CD4-positive, CD25-positive, alpha-beta regulatory T cell (primary cell): ENCODE results near the gene WDR18. TPM values are rescaled to one million over a fixed set of nuclear protein-coding genes. Genes with fewer than 3 reads are reported as not detected.

Source experiments
- ATAC-seq, 2 donors: fragments of 150-1000 bp; cut with Tn5 transposase; one replicate each; pipeline ENCODE4 v1.10.0; 2021; ENCODE audit warnings: low read depth in 2 of 2, moderate number of reproducible peaks in 2 of 2, moderate library complexity in 1 of 2
- DNase-seq, 3 donors: peaks; one replicate each; pipeline versions ENCODE4 v3.0.0 to v3.0.0-alpha.2; 2012 to 2022; ENCODE audit warnings: mixed read lengths in 1 of 3
- H3K27ac ChIP-seq: one replicate; pipeline ENCODE4 v1.7.0; 2013; ENCODE audit warnings: mild to moderate bottlenecking, low read length; ENCODE audit not compliant: insufficient read depth, poor library complexity, severe bottlenecking
- H3K27me3 ChIP-seq: one replicate; pipeline ENCODE4 v1.7.0; 2013; ENCODE audit warnings: low read length; ENCODE audit not compliant: control insufficient read depth, insufficient read depth
- H3K36me3 ChIP-seq: one replicate; pipeline ENCODE4 v1.7.0; 2013; ENCODE audit warnings: mild to moderate bottlenecking, low read length, moderate library complexity; ENCODE audit not compliant: control insufficient read depth, insufficient read depth
- H3K4me1 ChIP-seq: 2 replicates; pipeline ENCODE4 v1.7.0; 2013; ENCODE audit warnings: mild to moderate bottlenecking, low read length; ENCODE audit not compliant: insufficient read depth, control insufficient read depth, poor library complexity, severe bottlenecking
- H3K4me3 ChIP-seq: one replicate; pipeline ENCODE4 v1.7.0; 2013; ENCODE audit warnings: low read depth, mild to moderate bottlenecking, low read length, moderate library complexity
- H3K9me3 ChIP-seq, 2 experiments: 1 replicate in 1 of 2; 2 replicates in 1 of 2; pipeline ENCODE4 v1.7.0; 2013; ENCODE audit warnings: low read length in 2 of 2, mild to moderate bottlenecking in 1 of 2, moderate library complexity in 1 of 2; ENCODE audit not compliant: control insufficient read depth in 2 of 2
- H3K27ac Mint-ChIP-seq, 3 donors: one replicate each; pipeline ENCODE4 v1.8.0; 2020 to 2022; ENCODE audit warnings: mild to moderate bottlenecking in 3 of 3, mixed read lengths in 3 of 3, moderate library complexity in 2 of 3
- H3K27me3 Mint-ChIP-seq: one replicate; pipeline ENCODE4 v1.8.0; 2022; ENCODE audit warnings: mild to moderate bottlenecking, mixed read lengths
- H3K36me3 Mint-ChIP-seq: one replicate; pipeline ENCODE4 v1.8.0; 2020; ENCODE audit warnings: mixed read lengths
- H3K4me1 Mint-ChIP-seq, 4 donors: one replicate each; pipeline ENCODE4 v1.8.0; 2020 to 2022; ENCODE audit warnings: mixed read lengths in 4 of 4, mild to moderate bottlenecking in 1 of 4
- H3K4me3 Mint-ChIP-seq, 4 donors: one replicate each; pipeline ENCODE4 v1.8.0; 2020 to 2022; ENCODE audit warnings: mild to moderate bottlenecking in 4 of 4, mixed read lengths in 4 of 4, moderate library complexity in 3 of 4
- H3K9me3 Mint-ChIP-seq, 7 donors: one replicate each; pipeline ENCODE4 v1.8.0; 2020 to 2022; ENCODE audit warnings: mixed read lengths in 7 of 7, mild to moderate bottlenecking in 3 of 7, moderate library complexity in 2 of 7
- polyA plus RNA-seq, 4 donors: library from polyadenylated mRNA; unstranded; fragments of 300-500 nt; fragmentation: Illumina TruSeq; gene quantifications; one replicate each; pipeline ENCODE4 v1.2.3, GENCODE V29; 2021
- total RNA-seq: library from RNA; stranded (reverse); gene quantifications from one replicate; pipeline ENCODE4 v1.2.3, GENCODE V29; 2022

WDR18 gene
- total and polyA plus RNA-seq, 5 donors from 2014 or later: 23.8 to 71.1 (median 60.9) TPM

DNA sequence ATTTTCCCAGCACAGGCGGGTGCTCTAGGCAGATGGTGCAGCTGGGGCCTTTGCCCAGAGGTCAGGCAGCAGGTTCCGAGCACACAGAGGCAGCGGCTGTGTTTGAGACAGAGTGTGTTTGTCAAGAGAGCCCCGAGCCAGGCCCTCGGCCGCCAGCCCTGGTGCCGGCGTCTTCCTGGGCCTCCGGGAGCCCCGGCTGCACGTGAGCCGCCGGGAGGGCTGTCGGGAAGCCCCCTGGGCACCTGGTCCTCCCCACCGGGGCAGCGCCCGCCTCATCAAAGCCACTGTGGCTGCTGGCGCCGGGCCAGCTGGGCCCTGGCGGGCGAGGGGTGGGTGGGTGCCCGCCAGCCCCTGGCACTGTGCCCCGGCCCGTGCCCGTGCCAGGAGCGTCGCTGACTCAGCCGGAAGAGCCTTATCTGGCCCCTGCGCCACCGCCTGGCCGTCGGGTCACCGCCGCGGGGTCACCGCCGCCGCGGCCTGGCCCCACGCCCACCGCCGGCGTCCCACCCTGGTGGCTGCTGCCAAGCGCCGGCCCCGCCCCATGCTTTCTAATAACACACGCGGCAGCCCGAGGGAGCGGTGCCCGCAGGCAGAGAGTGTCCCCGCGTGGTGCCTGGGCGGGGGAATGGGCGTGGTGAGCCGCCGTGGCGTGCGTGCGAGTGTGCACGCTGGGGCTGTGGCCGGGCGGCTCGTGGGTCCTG is 43.4 kb upstream of the WDR18 start:
- ATAC-seq (peak; percentile 73 to 78), DNase-seq (peak; percentile 64 to 73 (median 72))
- Histone ChIP-seq H3K9me3 (no peaks in the 10 kb centered on the region), H3K36me3 (no peaks in the 10 kb centered on the region), H3K4me1 (peaks cover 18% of the 10 kb centered on the region), H3K27ac (peak overlapping the region; percentile 66), H3K27me3 (no peaks in the 10 kb centered on the region), H3K4me3 (peak overlapping the region; percentile 53)
- Mint-ChIP-seq H3K9me3 (peaks cover 0 to 3% (median 0%) of the 10 kb centered on the region in 7 donors), H3K27ac (peak overlapping the region; percentile 76 to 100 (median 87)), H3K36me3 (peaks cover 3% of the 10 kb centered on the region), H3K4me3 (peak overlapping the region; percentile 78 to 83 (median 81)), H3K27me3 (no peaks in the 10 kb centered on the region), H3K4me1 (peaks cover 0 to 33% (median 19%) of the 10 kb centered on the region in 4 donors)

DNA sequence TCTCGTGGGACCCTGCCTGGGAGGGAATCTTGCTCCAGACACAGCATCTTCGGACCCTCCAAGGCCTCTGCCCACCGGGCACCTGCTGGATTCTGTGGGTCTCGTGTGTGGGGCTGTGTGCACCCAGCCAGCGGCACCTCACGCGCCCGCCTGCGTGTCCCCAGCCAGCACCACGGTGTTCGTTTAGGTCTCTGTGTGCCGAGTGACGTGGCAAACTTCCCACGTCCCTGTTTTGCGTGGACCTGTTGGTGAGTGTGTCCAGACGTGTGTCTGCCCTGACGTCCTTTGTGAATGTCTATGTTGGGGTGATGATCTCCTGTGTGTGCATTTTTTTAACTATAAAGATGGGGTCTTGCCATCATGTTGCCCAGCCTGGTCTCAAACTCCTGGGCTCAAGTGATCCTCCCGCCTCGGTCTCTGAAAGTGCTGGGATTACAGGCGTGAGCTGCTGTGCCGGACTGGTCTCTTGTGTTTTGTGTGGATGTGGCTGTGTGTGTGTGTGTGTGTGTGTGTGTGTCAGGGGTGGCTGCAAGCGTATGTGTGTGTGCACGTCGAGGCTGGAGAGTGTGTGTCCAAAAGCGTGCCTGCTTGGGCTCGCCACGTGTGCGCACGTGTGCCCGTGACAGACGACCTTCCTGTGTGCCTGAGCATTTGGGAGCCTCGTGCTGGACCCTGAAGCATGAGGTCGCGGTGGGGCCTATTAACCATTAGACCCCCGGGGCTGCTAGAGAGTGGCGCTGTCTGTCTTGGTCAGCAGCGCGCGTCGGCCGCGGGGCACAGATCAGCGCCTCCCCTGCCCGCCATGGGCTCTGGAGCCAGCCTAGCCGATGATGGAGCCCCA is 42.6 kb upstream of the WDR18 start:
- no peaks in the 10 kb centered on the region for H3K9me3 ChIP-seq
- H3K27me3 ChIP-seq: no peaks in the 10 kb centered on the region
- Mint-ChIP-seq H3K27me3 (no peaks in the 10 kb centered on the region), H3K27ac (peak overlapping the region in 2 of 3 donors; percentile 32 to 70), H3K4me1 (peaks cover 0 to 33% (median 19%) of the 10 kb centered on the region in 4 donors), H3K36me3 (peaks cover 3% of the 10 kb centered on the region), H3K9me3 (peaks cover 0 to 3% (median 0%) of the 10 kb centered on the region in 7 donors), H3K4me3 (peak overlapping the region; percentile 21 to 83 (median 78))
- ATAC-seq (no peak), DNase-seq (no peak)
- peaks cover 18% of the 10 kb centered on the region for H3K4me1 ChIP-seq
- H3K36me3 ChIP-seq: no peaks in the 10 kb centered on the region
- peak overlapping the region; percentile 66 for H3K27ac ChIP-seq
- peak overlapping the region; percentile 53 for H3K4me3 ChIP-seq

DNA sequence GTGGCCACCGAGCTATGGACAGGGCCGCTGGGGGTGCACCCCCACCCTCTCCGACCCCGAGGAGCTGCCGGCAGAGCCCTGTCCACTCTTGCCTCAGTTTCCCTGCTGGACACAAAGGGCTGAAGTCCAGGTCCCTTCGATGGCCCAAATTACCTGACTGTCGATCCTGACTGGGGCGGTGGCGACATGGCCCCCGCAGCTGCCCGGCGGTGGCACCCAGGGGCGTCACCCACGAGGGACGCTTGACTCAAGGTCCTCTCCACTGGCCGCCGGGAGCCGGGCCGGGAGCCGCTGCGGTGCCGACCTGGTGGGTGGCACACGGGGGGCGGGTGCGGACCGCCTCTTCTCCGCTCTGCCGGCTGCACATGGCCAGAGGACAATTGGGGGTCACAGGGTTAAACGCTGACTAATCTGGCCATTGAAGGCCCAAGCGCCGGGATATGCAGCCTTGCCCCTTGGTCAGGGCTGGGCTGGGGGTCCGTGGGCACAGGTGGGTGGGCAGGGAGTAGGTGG is 42.0 kb upstream of the WDR18 start:
- no peaks in the 10 kb centered on the region for H3K27me3 Mint-ChIP-seq
- H3K27ac Mint-ChIP-seq: no peak overlapping the region

DNA sequence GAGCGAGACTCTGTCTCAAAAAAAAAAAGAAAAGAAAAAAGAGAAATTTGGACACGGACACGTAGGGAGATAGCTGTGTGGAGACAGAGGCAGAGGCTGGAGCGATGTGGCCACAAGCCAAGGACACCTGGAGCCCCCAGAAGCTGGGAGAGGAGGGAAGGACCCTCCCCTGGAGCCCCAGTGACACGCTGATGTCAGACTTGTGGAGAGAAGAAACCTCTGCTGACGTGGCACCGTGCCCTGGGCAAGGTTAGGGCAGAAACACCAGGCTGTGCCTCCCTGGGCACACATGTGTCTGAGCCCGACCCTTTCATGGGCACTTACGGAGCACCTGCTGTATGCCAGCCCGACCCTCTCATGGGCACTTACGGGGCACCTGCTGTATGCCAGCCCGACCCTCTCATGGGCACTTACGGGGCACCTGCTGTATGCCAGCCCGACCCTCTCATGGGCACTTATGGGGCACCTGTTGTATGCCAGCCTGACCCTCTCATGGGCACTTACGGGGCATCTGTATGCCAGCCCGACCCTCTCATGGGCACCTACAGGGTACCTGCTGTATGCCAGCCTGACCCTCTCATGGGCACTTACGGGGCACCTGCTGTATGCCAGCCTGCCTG is 40.5 kb upstream of the WDR18 start:
- ATAC-seq: no peak
- Mint-ChIP-seq H3K36me3 (no peaks in the 10 kb centered on the region), H3K4me3 (no peak overlapping the region), H3K27ac (peak overlapping the region in 1 of 3 donors; percentile 60), H3K9me3 (peaks cover 0 to 1% (median 0%) of the 10 kb centered on the region in 7 donors), H3K27me3 (no peaks in the 10 kb centered on the region), H3K4me1 (peaks cover 0 to 18% (median 14%) of the 10 kb centered on the region in 4 donors)
- H3K4me1 ChIP-seq: peaks cover 18% of the 10 kb centered on the region
- H3K36me3 ChIP-seq: no peaks in the 10 kb centered on the region
- DNase-seq: no peak
- H3K9me3 ChIP-seq: no peaks in the 10 kb centered on the region
- H3K27me3 ChIP-seq: no peaks in the 10 kb centered on the region
- H3K27ac ChIP-seq: no peak overlapping the region
- H3K4me3 ChIP-seq: no peak overlapping the region

More for the DNA sequence above, 42.0 kb upstream of the WDR18 start:
- H3K4me3 ChIP-seq: no peak overlapping the region
- Mint-ChIP-seq H3K36me3 (peaks cover 3% of the 10 kb centered on the region), H3K4me3 (no peak overlapping the region), H3K4me1 (peaks cover 0 to 28% (median 18%) of the 10 kb centered on the region in 4 donors), H3K9me3 (peaks cover 0 to 3% (median 0%) of the 10 kb centered on the region in 7 donors)
- peaks cover 18% of the 10 kb centered on the region for H3K4me1 ChIP-seq
- H3K27me3 ChIP-seq: no peaks in the 10 kb centered on the region
- H3K9me3 ChIP-seq: no peaks in the 10 kb centered on the region
- DNase-seq (no peak), ATAC-seq (no peak)
- H3K27ac ChIP-seq: no peak overlapping the region
- H3K36me3 ChIP-seq: no peaks in the 10 kb centered on the region

DNA sequence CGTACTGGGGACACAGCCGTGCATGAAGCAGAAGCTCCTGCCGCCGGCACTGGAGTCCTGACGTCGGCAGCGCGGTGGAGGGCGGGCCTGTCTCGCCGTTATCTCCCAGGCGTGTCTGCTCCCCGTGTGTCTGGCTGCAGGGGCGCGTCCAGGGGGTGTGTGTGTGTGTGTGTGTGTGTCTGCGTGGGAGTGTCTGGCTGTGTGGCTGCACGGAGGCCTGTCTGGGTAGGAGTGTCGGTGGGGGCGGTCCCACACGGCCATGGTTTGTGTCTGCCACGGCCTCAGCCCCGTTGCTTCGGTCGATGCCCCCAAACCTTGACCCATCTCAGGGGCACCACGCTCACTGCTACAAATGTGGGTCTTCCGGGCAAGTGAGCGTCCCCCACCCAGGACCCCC is 40.0 kb upstream of the WDR18 start:
- peaks cover 0 to 18% (median 14%) of the 10 kb centered on the region in 4 donors for H3K4me1 Mint-ChIP-seq
- no peak for ATAC-seq
- Histone ChIP-seq H3K9me3 (no peaks in the 10 kb centered on the region), H3K27ac (no peak overlapping the region), H3K36me3 (no peaks in the 10 kb centered on the region), H3K4me3 (no peak overlapping the region), H3K4me1 (peaks cover 18% of the 10 kb centered on the region), H3K27me3 (no peaks in the 10 kb centered on the region)
- no peak overlapping the region for H3K4me3 Mint-ChIP-seq
- no peaks in the 10 kb centered on the region for H3K27me3 Mint-ChIP-seq
- no peaks in the 10 kb centered on the region for H3K36me3 Mint-ChIP-seq
- no peak for DNase-seq
- H3K9me3 Mint-ChIP-seq: peaks cover 0 to 1% (median 0%) of the 10 kb centered on the region in 7 donors
- no peak overlapping the region for H3K27ac Mint-ChIP-seq

DNA sequence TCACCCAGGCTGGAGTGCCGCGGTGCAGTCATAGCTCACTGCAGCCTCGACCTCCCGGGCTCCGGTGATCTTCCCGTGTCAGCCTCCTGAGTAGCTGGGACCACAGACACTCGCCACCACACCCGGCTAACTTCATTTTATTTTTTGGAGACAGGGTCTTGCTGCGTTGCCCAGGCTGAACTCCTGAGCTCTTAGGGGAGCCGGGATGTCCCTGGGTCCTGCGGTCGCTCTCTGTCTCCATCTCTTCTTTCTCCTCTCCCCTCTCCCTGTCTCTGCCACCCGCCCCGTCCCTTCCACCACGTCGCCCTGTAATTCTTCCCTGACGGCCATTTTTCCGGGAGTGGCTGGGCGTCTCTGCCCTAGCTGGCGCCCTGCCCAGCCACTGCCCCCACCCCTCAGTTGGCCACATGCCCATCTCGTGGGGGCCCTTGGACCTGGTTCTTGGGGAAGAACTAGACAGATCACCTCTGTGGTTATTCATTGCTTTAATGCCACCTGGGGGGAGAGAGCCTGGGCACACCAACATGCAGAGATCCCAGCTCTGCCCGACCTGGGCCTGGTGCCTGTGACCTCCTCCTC is 39.4 kb upstream of the WDR18 start:
- Mint-ChIP-seq H3K27ac (no peak overlapping the region), H3K4me1 (peaks cover 0 to 15% (median 12%) of the 10 kb centered on the region in 4 donors), H3K9me3 (peaks cover 0 to 1% (median 0%) of the 10 kb centered on the region in 7 donors), H3K36me3 (no peaks in the 10 kb centered on the region), H3K27me3 (no peaks in the 10 kb centered on the region), H3K4me3 (no peak overlapping the region)
- ATAC-seq (no peak), DNase-seq (no peak)
- H3K27me3 ChIP-seq: no peaks in the 10 kb centered on the region
- H3K9me3 ChIP-seq: no peaks in the 10 kb centered on the region
- peaks cover 18% of the 10 kb centered on the region for H3K4me1 ChIP-seq
- H3K27ac ChIP-seq: no peak overlapping the region
- H3K36me3 ChIP-seq: no peaks in the 10 kb centered on the region
- no peak overlapping the region for H3K4me3 ChIP-seq
